ENCODE data around the gene KRTAP5-8.

DNA sequence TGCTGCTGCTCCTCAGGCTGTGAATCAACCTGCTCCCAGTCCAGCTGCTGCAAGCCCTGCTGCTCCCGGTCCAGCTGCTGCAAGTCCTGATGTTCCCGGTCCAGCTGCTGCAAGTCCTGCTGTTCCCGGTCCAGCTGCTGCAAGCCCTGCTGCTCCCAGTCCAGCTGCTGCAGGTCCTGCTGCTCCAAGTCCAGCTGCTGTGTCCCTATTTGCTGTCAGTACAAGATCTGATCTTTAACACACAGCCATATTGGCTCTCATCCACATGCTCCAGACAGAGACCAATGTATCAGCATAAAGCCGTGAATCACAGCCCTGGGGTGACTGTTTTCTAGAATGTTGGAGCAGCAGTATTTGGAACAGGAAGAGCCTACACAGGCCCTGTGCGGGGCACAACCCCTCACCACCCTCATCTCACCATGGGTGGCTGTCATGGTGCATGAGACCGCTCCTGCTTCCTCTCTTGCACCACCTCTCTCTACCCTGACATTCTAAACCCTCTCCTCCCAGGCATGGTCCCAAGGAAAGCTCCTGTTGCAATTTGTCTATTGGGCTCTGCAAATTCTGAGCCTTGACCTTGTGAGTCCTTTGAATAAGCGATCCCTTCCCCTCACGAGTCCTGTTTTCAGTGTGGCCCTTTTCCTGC, 31.0 kb downstream of the KRTAP5-8 start:
- TF ChIP-seq, protein P1, sequence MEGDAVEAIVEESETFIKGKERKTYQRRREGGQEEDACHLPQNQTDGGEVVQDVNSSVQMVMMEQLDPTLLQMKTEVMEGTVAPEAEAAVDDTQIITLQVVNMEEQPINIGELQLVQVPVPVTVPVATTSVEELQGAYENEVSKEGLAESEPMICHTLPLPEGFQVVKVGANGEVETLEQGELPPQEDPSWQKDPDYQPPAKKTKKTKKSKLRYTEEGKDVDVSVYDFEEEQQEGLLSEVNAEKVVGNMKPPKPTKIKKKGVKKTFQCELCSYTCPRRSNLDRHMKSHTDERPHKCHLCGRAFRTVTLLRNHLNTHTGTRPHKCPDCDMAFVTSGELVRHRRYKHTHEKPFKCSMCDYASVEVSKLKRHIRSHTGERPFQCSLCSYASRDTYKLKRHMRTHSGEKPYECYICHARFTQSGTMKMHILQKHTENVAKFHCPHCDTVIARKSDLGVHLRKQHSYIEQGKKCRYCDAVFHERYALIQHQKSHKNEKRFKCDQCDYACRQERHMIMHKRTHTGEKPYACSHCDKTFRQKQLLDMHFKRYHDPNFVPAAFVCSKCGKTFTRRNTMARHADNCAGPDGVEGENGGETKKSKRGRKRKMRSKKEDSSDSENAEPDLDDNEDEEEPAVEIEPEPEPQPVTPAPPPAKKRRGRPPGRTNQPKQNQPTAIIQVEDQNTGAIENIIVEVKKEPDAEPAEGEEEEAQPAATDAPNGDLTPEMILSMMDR (IDR thresholded peaks at IDR 0.05) = no peak
- no peak for TF ChIP-seq POLR2A (IDR thresholded peaks at IDR 0.05)

All from adrenal gland (tissue), 5 donors.